Stimulated activated CD4-positive, alpha-beta T cell treated with anti-CD3 and anti-CD28 coated beads, Interleukin-4, amount 100 ng/mL, for 48 hours (primary cell): Measurements from ENCODE around the gene THADA.

Source experiments
- DNase-seq, 2 donors: peaks; one replicate each; pipeline ENCODE4 v3.0.0-alpha.2; 2020; ENCODE audit warnings: low read depth in 2 of 2

The THADA gene

GRCh38 chr2:43349904-43350303 is 245.9 kb downstream of the THADA start:
- DNase-seq: no peak

GRCh38 chr2:43348908-43349661 is 246.8 kb downstream of the THADA start:
- DNase-seq: no peak

- no peak for DNase-seq
Observed at GRCh38 chr2:43347746-43348145, 248.1 kb downstream of the THADA start.

GRCh38 chr2:43346602-43347567 is 249.0 kb downstream of the THADA start:
- DNase-seq: no peak

GRCh38 chr2:43345872-43346271 is 250.0 kb downstream of the THADA start:
- no peak for DNase-seq

GRCh38 chr2:43345391-43345813 is 250.4 kb downstream of the THADA start:
- DNase-seq: no peak

GRCh38 chr2:43344868-43345373 is 250.9 kb downstream of the THADA start:
- DNase-seq: no peak

- no peak for DNase-seq
Observed at GRCh38 chr2:43343573-43344304, 252.1 kb downstream of the THADA start.

GRCh38 chr2:43341959-43342757 is 253.7 kb downstream of the THADA start:
- DNase-seq: no peak

- DNase-seq: no peak
Observed at GRCh38 chr2:43340945-43341356, 254.9 kb downstream of the THADA start.

- no peak for DNase-seq
Observed at GRCh38 chr2:43340066-43340465, 255.8 kb downstream of the THADA start.

- no peak for DNase-seq
Observed at GRCh38 chr2:43333656-43334144, 262.1 kb downstream of the THADA start.

GRCh38 chr2:43333101-43333655 is 262.7 kb downstream of the THADA start:
- no peak for DNase-seq

- DNase-seq: no peak
Observed at GRCh38 chr2:43332653-43333052, 263.2 kb downstream of the THADA start.

- no peak for DNase-seq
Observed at GRCh38 chr2:43331422-43331821, 264.4 kb downstream of the THADA start.

- DNase-seq: no peak
Observed at GRCh38 chr2:43329637-43330036, 266.2 kb downstream of the THADA start.

- DNase-seq: no peak
Observed at GRCh38 chr2:43328832-43329231, 267.0 kb downstream of the THADA start.

- no peak for DNase-seq
Observed at GRCh38 chr2:43328133-43328532, 267.7 kb downstream of the THADA start.

- no peak for DNase-seq
Observed at GRCh38 chr2:43327119-43327518, 268.7 kb downstream of the THADA start.

- DNase-seq: no peak
Observed at GRCh38 chr2:43326101-43326825, 269.6 kb downstream of the THADA start.
